Prostate gland (tissue), 2 donors: ENCODE data around the gene LBP.
"Not testable (repeated sequence)": the region's sequence is repeated elsewhere in the genome, so short reads cannot be mapped to it uniquely, and the experiment has no call there.

ENCODE experiments used
- POLR2A ChIP-seq: fragments of 450-650 bp; IDR thresholded peaks from one replicate; pipeline ENCODE4 v1.6.1; 2016; ENCODE audit warnings: antibody characterized with exemption, mild to moderate bottlenecking
- POLR2AphosphoS5 ChIP-seq: sonication (generic); formaldehyde crosslinking; IDR thresholded peaks from one replicate; pipeline ENCODE4 v1.6.1; 2017; ENCODE audit warnings: antibody characterized with exemption
- TF ChIP-seq, protein P1 (sequence below), 4 experiments: fragments of 200-600 bp in 2 of 4; fragments of 450-650 bp in 2 of 4; sonication (generic) in 2 of 4; IDR thresholded peaks; 1 replicate in 3 of 4; 2 replicates in 1 of 4; pipeline ENCODE4 v1.5.1; 2016 to 2019; ENCODE audit warnings: antibody characterized with exemption in 4 of 4, mild to moderate bottlenecking in 2 of 4, moderate library complexity in 2 of 4

DNA sequence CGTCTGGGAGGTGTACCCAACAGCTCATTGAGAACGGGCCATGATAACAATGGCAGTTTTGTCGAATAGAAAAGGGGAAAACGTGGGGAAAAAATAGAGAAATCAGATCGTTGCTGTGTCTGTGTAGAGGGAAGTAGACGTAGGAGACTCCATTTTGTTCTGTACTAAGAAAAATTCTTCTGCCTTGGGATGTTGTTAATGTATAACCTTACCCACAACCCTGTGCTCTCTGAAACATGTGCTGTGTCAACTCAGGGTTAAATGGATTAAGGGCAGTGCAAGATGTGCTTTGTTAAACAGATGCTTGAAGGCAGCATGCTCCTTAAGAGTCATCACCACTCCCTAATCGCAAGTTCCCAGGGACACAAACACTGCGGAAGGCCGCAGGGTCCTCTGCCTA lies 61.5 kb downstream of the LBP start:
- TF ChIP-seq, protein P1, sequence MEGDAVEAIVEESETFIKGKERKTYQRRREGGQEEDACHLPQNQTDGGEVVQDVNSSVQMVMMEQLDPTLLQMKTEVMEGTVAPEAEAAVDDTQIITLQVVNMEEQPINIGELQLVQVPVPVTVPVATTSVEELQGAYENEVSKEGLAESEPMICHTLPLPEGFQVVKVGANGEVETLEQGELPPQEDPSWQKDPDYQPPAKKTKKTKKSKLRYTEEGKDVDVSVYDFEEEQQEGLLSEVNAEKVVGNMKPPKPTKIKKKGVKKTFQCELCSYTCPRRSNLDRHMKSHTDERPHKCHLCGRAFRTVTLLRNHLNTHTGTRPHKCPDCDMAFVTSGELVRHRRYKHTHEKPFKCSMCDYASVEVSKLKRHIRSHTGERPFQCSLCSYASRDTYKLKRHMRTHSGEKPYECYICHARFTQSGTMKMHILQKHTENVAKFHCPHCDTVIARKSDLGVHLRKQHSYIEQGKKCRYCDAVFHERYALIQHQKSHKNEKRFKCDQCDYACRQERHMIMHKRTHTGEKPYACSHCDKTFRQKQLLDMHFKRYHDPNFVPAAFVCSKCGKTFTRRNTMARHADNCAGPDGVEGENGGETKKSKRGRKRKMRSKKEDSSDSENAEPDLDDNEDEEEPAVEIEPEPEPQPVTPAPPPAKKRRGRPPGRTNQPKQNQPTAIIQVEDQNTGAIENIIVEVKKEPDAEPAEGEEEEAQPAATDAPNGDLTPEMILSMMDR (IDR thresholded peaks at IDR 0.05): not testable (repeated sequence)
- TF ChIP-seq POLR2AphosphoS5, POLR2A: not testable (repeated sequence)
